ENCODE measurements around the gene COL19A1.

COL19A1 gene

GRCh38 chr6:69861986-69862385 lies 4.4 kb upstream of the COL19A1 start:
- in situ Hi-C loops (cut with HindIII; ENCODE audit: low pct_ligation_motif_present, low pct_unique_long_range_greater_than_20kb, low sequenced_read_pairs) = no loop called here

GRCh38 chr6:69863766-69864165 lies 2.6 kb upstream of the COL19A1 start:
- DNase-seq = no peak
- in situ Hi-C loops (cut with HindIII; ENCODE audit: low pct_ligation_motif_present, low pct_unique_long_range_greater_than_20kb, low sequenced_read_pairs) = no loop called here

More at GRCh38 chr6:69861986-69862385, 4.4 kb upstream of the COL19A1 start:
- DNase-seq = no peak

GRCh38 chr6:69865126-69865525 lies 1.2 kb upstream of the COL19A1 start:
- DNase-seq = no peak
- in situ Hi-C loops (cut with HindIII; ENCODE audit: low pct_ligation_motif_present, low pct_unique_long_range_greater_than_20kb, low sequenced_read_pairs) = no loop called here

- in situ Hi-C loops (cut with HindIII; ENCODE audit: low pct_ligation_motif_present, low pct_unique_long_range_greater_than_20kb, low sequenced_read_pairs) = no loop called here
- DNase-seq = peak; percentile 18
Measured at GRCh38 chr6:69866770-69867638, 648 bp downstream of the COL19A1 start.

GRCh38 chr6:69867639-69867976 lies 1.3 kb downstream of the COL19A1 start:
- DNase-seq = no peak
- in situ Hi-C loops (cut with HindIII; ENCODE audit: low pct_ligation_motif_present, low pct_unique_long_range_greater_than_20kb, low sequenced_read_pairs) = no loop called here

- in situ Hi-C loops (cut with HindIII; ENCODE audit: low pct_ligation_motif_present, low pct_unique_long_range_greater_than_20kb, low sequenced_read_pairs) = no loop called here
- no peak for DNase-seq
Measured at GRCh38 chr6:69868252-69868804, 2.0 kb downstream of the COL19A1 start.

- in situ Hi-C loops (cut with HindIII; ENCODE audit: low pct_ligation_motif_present, low pct_unique_long_range_greater_than_20kb, low sequenced_read_pairs) = no loop called here
- DNase-seq = no peak
Measured at GRCh38 chr6:69868961-69869360, 2.6 kb downstream of the COL19A1 start.

- in situ Hi-C loops (cut with HindIII; ENCODE audit: low pct_ligation_motif_present, low pct_unique_long_range_greater_than_20kb, low sequenced_read_pairs) = no loop called here
- no peak for DNase-seq
Measured at GRCh38 chr6:69871107-69871506, 4.8 kb downstream of the COL19A1 start.

- in situ Hi-C loops (cut with HindIII; ENCODE audit: low pct_ligation_motif_present, low pct_unique_long_range_greater_than_20kb, low sequenced_read_pairs) = no loop called here
- no peak for DNase-seq
Measured at GRCh38 chr6:69873291-69873690, 6.9 kb downstream of the COL19A1 start.

GRCh38 chr6:69875715-69876114 lies 9.4 kb downstream of the COL19A1 start:
- DNase-seq = no peak
- in situ Hi-C loops (cut with HindIII; ENCODE audit: low pct_ligation_motif_present, low pct_unique_long_range_greater_than_20kb, low sequenced_read_pairs) = no loop called here

- no peak for DNase-seq
- in situ Hi-C loops (cut with HindIII; ENCODE audit: low pct_ligation_motif_present, low pct_unique_long_range_greater_than_20kb, low sequenced_read_pairs) = no loop called here
Measured at GRCh38 chr6:69878795-69879194, 12.4 kb downstream of the COL19A1 start.

GRCh38 chr6:69880601-69881000 lies 14.2 kb downstream of the COL19A1 start:
- in situ Hi-C loops (cut with HindIII; ENCODE audit: low pct_ligation_motif_present, low pct_unique_long_range_greater_than_20kb, low sequenced_read_pairs) = no loop called here
- DNase-seq = no peak

GRCh38 chr6:69881322-69882151 lies 15.2 kb downstream of the COL19A1 start:
- in situ Hi-C loops (cut with HindIII; ENCODE audit: low pct_ligation_motif_present, low pct_unique_long_range_greater_than_20kb, low sequenced_read_pairs) = no loop called here
- DNase-seq = no peak

GRCh38 chr6:69883551-69883950 lies 17.2 kb downstream of the COL19A1 start:
- no peak for DNase-seq
- in situ Hi-C loops (cut with HindIII; ENCODE audit: low pct_ligation_motif_present, low pct_unique_long_range_greater_than_20kb, low sequenced_read_pairs) = no loop called here

- in situ Hi-C loops (cut with HindIII; ENCODE audit: low pct_ligation_motif_present, low pct_unique_long_range_greater_than_20kb, low sequenced_read_pairs) = no loop called here
- no peak for DNase-seq
Measured at GRCh38 chr6:69884231-69884630, 17.9 kb downstream of the COL19A1 start.

GRCh38 chr6:69887026-69887425 lies 20.7 kb downstream of the COL19A1 start:
- in situ Hi-C loops (cut with HindIII; ENCODE audit: low pct_ligation_motif_present, low pct_unique_long_range_greater_than_20kb, low sequenced_read_pairs) = no loop called here
- DNase-seq = no peak

- no peak for DNase-seq
- in situ Hi-C loops (cut with HindIII; ENCODE audit: low pct_ligation_motif_present, low pct_unique_long_range_greater_than_20kb, low sequenced_read_pairs) = no loop called here
Measured at GRCh38 chr6:69887714-69888345, 21.5 kb downstream of the COL19A1 start.

GRCh38 chr6:69888482-69889233 lies 22.3 kb downstream of the COL19A1 start:
- in situ Hi-C loops (cut with HindIII; ENCODE audit: low pct_ligation_motif_present, low pct_unique_long_range_greater_than_20kb, low sequenced_read_pairs) = no loop called here
- DNase-seq = no peak

All from ACHN (cell line).